ENCODE measurements around the gene OSGIN1.

Gene OSGIN1

DNA sequence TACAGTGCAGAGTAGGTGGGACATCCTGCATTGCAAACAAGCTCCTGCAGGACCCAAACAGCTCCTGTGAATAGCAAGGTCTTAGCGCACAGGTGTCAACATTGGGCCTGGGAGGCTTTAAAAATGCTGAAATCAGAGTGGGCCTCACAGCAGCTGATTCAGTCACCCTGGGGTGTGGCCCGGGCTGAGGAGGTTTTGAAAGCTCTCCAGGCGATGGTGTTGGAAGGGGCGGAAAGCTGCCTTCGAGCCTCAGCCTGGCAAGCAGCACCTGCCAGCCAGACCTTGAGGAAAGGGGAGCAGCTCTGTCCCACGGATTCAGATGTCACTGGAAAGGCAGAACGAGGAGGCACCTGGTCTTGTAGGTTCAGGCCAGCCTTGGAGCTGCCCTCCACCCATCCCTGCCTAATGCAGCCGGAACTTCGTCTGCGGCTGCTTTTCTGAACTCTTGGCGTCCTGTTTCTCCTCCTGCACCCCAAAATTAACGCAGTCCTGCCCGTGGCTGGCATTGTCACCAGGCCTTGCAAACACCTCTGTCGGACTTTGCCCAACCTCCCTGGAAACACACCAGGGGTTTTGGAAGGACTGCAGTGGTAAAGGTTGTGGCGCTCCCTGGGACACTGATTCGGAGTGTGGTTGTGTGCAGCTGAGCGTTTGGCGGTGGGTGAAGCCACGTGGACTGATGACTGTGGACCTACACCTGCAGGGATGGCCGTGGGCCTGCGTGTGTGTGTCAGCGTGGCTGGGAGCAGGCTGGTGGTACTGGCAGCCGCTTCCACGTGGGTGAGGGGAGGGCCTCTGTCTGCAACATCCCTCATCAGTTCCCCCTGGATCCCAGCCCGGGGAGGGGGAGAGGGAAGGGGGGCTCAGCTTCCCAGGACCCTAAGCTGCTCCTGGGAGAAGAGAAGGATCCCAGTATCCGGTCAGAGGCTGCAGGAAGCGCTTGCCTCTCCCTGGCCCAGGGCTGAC is 18.4 kb downstream of the OSGIN1 start:
- H4K20me1 ChIP-seq (ENCODE audit: control insufficient read depth, insufficient read depth, low read depth, low read length): no peaks in the 10 kb centered on the region
- H3K4me3 ChIP-seq (ENCODE audit: low read length): no peak overlapping the region
- H3K4me1 ChIP-seq (ENCODE audit: control insufficient read depth, low read length): no peaks in the 10 kb centered on the region
- H3K9me2 ChIP-seq (replicated peaks; ENCODE audit: control insufficient read depth, low read length): no peaks in the 10 kb centered on the region
- H3K27me3 ChIP-seq (ENCODE audit: control insufficient read depth, low read length): no peaks in the 10 kb centered on the region
- TF ChIP-seq EZH2phosphoT487 (IDR thresholded peaks at IDR 0.05; ENCODE audit: borderline replicate concordance, low read length): no peak
- TF ChIP-seq, protein P1, sequence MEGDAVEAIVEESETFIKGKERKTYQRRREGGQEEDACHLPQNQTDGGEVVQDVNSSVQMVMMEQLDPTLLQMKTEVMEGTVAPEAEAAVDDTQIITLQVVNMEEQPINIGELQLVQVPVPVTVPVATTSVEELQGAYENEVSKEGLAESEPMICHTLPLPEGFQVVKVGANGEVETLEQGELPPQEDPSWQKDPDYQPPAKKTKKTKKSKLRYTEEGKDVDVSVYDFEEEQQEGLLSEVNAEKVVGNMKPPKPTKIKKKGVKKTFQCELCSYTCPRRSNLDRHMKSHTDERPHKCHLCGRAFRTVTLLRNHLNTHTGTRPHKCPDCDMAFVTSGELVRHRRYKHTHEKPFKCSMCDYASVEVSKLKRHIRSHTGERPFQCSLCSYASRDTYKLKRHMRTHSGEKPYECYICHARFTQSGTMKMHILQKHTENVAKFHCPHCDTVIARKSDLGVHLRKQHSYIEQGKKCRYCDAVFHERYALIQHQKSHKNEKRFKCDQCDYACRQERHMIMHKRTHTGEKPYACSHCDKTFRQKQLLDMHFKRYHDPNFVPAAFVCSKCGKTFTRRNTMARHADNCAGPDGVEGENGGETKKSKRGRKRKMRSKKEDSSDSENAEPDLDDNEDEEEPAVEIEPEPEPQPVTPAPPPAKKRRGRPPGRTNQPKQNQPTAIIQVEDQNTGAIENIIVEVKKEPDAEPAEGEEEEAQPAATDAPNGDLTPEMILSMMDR (IDR thresholded peaks at IDR 0.05; ENCODE audit: low read depth, low read length, poor library complexity, severe bottlenecking): no peak
- H3F3A ChIP-seq (ENCODE audit: control insufficient read depth, insufficient read depth): no peaks in the 10 kb centered on the region
- no peaks in the 10 kb centered on the region for H3K36me3 ChIP-seq (ENCODE audit: control insufficient read depth, low read length)
- no peaks in the 10 kb centered on the region for H3K79me2 ChIP-seq (ENCODE audit: control insufficient read depth, low read length)
- no peaks in the 10 kb centered on the region for H3K9me3 ChIP-seq (ENCODE audit: control insufficient read depth, insufficient read depth, low read length)
- no peak overlapping the region for H3K27ac ChIP-seq (ENCODE audit: low read depth, low read length)
- H3K4me2 ChIP-seq (ENCODE audit: low read length): no peak overlapping the region

DNA sequence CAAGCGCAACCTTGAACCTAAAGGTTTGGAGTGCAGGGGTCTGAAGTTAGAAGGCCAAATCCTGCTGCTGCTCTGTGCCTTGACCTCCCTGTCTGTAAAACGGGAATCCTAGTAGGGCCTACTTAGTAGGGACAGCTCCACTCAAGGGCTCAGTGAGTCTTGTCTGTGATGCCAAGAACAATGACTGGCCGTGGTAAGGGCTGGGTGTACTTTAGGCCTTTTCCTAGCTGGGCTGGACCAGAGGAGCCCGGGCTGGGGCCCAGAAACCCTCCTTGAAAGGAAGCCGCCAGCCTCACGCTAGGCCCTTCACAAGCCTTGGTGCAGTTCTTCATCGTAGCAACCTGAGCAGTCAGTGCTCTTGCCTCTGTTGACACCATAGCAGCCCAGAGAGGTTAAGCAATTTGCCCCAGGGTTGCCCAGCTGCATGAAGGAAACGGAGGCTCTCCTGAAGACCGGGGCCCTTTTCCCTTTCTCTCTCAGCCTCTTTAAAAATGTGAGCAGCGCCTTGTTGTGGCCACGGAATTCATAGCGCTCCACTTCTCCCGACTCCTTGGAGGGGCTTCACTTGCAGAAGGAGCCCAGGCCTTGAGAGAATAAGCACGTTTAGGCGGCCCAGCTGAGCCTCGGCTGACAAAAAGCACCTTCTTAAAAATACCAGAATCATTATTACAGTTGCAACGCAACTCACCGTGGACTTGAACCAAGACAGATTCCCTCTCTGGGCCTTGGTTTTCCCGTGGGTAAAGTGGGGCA is 19.4 kb downstream of the OSGIN1 start:
- Histone ChIP-seq H3K27ac (ENCODE audit: low read depth, low read length) (no peak overlapping the region), H3K4me1 (ENCODE audit: control insufficient read depth, low read length) (no peaks in the 10 kb centered on the region), H3K27me3 (ENCODE audit: control insufficient read depth, low read length) (no peaks in the 10 kb centered on the region), H3K36me3 (ENCODE audit: control insufficient read depth, low read length) (no peaks in the 10 kb centered on the region), H3F3A (ENCODE audit: control insufficient read depth, insufficient read depth) (no peaks in the 10 kb centered on the region), H4K20me1 (ENCODE audit: control insufficient read depth, insufficient read depth, low read depth, low read length) (no peaks in the 10 kb centered on the region), H3K79me2 (ENCODE audit: control insufficient read depth, low read length) (no peaks in the 10 kb centered on the region), H3K4me2 (ENCODE audit: low read length) (no peak overlapping the region), H3K9me2 (replicated peaks; ENCODE audit: control insufficient read depth, low read length) (no peaks in the 10 kb centered on the region), H3K9me3 (ENCODE audit: control insufficient read depth, insufficient read depth, low read length) (no peaks in the 10 kb centered on the region), H3K4me3 (ENCODE audit: low read length) (no peak overlapping the region)
- TF ChIP-seq, protein P1 (IDR thresholded peaks at IDR 0.05; ENCODE audit: low read depth, low read length, poor library complexity, severe bottlenecking): no peak
- no peak for TF ChIP-seq EZH2phosphoT487 (IDR thresholded peaks at IDR 0.05; ENCODE audit: borderline replicate concordance, low read length)

DNA sequence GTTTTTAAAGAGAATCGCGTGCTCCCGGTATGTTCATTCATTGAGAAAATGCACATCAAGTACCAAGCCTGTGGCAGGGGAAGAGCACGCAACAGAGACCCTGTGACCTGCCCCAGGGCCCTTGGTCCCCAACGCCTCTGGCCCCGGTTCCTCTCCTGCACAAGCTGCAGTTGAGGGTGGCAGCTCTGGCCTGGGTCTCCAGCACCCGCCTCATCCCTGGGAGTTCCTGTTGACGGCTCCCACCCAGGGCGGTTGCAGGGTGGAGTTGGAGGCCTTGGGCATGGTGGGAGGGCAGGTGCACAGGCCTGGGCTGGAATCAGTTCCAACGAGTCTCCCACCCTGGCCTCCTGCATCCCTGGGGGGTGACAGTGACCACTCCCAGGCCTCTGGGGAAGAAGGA is 20.0 kb downstream of the OSGIN1 start:
- TF ChIP-seq EZH2phosphoT487 (IDR thresholded peaks at IDR 0.05; ENCODE audit: borderline replicate concordance, low read length): no peak
- TF ChIP-seq, protein P1 (IDR thresholded peaks at IDR 0.05; ENCODE audit: low read depth, low read length, poor library complexity, severe bottlenecking): no peak
- no peak overlapping the region for H3K4me2 ChIP-seq (ENCODE audit: low read length)
- H3K4me1 ChIP-seq (ENCODE audit: control insufficient read depth, low read length): no peaks in the 10 kb centered on the region
- no peak overlapping the region for H3K4me3 ChIP-seq (ENCODE audit: low read length)
- no peaks in the 10 kb centered on the region for H3K27me3 ChIP-seq (ENCODE audit: control insufficient read depth, low read length)
- no peaks in the 10 kb centered on the region for H3K36me3 ChIP-seq (ENCODE audit: control insufficient read depth, low read length)
- H3K79me2 ChIP-seq (ENCODE audit: control insufficient read depth, low read length): no peaks in the 10 kb centered on the region
- no peaks in the 10 kb centered on the region for H4K20me1 ChIP-seq (ENCODE audit: control insufficient read depth, insufficient read depth, low read depth, low read length)
- no peaks in the 10 kb centered on the region for H3K9me3 ChIP-seq (ENCODE audit: control insufficient read depth, insufficient read depth, low read length)
- no peaks in the 10 kb centered on the region for H3K9me2 ChIP-seq (replicated peaks; ENCODE audit: control insufficient read depth, low read length)
- no peak overlapping the region for H3K27ac ChIP-seq (ENCODE audit: low read depth, low read length)
- H3F3A ChIP-seq (ENCODE audit: control insufficient read depth, insufficient read depth): no peaks in the 10 kb centered on the region
